Esophagus (tissue), 2 donors: ENCODE results near the gene LTF. TPM values are rescaled to one million over a fixed set of nuclear protein-coding genes. Genes with fewer than 3 reads are reported as not detected.

Experiments used
- H3K27ac ChIP-seq, 2 donors: one replicate each; pipeline ENCODE4 v1.5.1; 2013; ENCODE audit warnings: low read depth in 2 of 2, mild to moderate bottlenecking in 2 of 2, inconsistent platforms in 1 of 2, low read length in 1 of 2, moderate library complexity in 1 of 2
- H3K27me3 ChIP-seq, 2 donors: one replicate each; pipeline ENCODE4 v1.6.1; 2013; ENCODE audit warnings: low read length in 2 of 2, control low read depth in 1 of 2, mild to moderate bottlenecking in 1 of 2; ENCODE audit not compliant: insufficient read depth in 2 of 2, control insufficient read depth in 1 of 2
- H3K36me3 ChIP-seq, 2 donors: one replicate each; pipeline ENCODE4 v1.6.1; 2013; ENCODE audit warnings: low read length in 1 of 2; ENCODE audit not compliant: control insufficient read depth in 2 of 2, insufficient read depth in 2 of 2
- H3K4me1 ChIP-seq, 2 donors: one replicate each; pipeline ENCODE4 v1.6.1; 2013; ENCODE audit warnings: low read length in 1 of 2; ENCODE audit not compliant: control insufficient read depth in 2 of 2, insufficient read depth in 2 of 2
- H3K4me3 ChIP-seq, 2 donors: one replicate each; pipeline ENCODE4 v1.5.1; 2013; ENCODE audit warnings: low read length in 2 of 2, mild to moderate bottlenecking in 2 of 2, low read depth in 1 of 2, moderate library complexity in 1 of 2
- H3K9me3 ChIP-seq, 2 donors: one replicate each; pipeline ENCODE4 v1.6.1; 2013; ENCODE audit warnings: mild to moderate bottlenecking in 2 of 2, low read depth in 1 of 2, low read length in 1 of 2, moderate library complexity in 1 of 2; ENCODE audit not compliant: control insufficient read depth in 2 of 2, insufficient read depth in 1 of 2
- WGBS, 2 donors: extraction: QIAGEN DNeasy Blood & Tissue Kit; methylation state at CpG; one replicate each; pipeline ENCODE4 v1.1.7; 2013; 5-methylcytosine and 5-hydroxymethylcytosine counted together
- polyA plus RNA-seq, 2 donors: library from polyadenylated mRNA; stranded (reverse); fragments of 200-250 nt; gene quantifications; one replicate each; pipeline ENCODE4 v1.2.3, GENCODE V29; 2013
- donor health status: healthy with polysubstance abuse.
- donor health status: Bipolar disorder and iron deficiency.

Gene LTF
- polyA plus RNA-seq, 2 donors, result 0.98 to 2.3 TPM

- no peak overlapping the region for H3K4me3 ChIP-seq
- no peaks in the 10 kb centered on the region for H3K36me3 ChIP-seq
- WGBS, 2 donors, result 43 to 46% methylated on average over 3 of the region's 3 CpGs
- H3K27me3 ChIP-seq, result no peaks in the 10 kb centered on the region
- no peak overlapping the region for H3K27ac ChIP-seq
- H3K9me3 ChIP-seq, result no peaks in the 10 kb centered on the region
- peaks cover 0 to 3% of the 10 kb centered on the region in 2 donors for H3K4me1 ChIP-seq
These were observed 5.1 kb upstream of the LTF start for GRCh38 chr3:46469680-46470357.

DNA sequence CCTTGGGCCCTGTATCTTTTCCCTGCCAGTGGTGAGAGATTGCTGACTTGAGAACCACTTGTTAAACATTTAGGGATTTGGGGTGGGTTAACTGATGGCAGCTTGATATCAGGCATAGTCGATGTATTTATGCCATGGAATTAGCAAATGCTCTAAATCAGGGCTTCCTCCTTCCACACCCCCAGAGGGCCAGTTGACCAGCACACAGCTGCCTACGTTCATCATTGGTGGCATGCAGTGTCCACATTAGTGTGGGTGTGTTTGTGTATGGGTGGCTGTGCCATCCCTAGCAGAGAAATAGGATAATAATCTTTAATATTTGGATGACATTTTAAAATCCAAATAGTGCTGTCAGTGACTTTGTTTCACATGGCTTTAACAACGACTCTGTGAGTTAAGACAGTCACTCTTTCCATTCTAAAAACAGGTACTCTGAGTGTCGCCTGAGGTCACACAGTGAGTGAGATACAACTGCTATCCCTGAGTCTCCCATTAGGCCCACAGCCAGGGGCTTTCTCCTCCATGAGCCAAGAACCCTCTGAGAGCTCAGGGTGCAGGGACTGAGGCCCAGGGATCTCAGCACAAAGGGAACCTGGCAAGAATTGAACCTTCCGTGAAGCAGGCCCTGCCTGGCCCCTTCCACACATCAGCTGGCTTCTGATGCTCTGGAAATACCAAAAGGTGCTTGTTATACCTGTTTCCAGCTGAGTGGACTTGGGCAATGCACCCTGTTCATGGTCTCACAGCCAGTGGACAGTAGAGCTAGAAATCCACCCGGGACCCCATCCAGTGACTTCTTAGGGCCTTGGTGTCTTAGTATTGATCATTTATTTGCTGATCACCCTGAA is 4.3 kb upstream of the LTF start:
- no peak overlapping the region for H3K27ac ChIP-seq

DNA sequence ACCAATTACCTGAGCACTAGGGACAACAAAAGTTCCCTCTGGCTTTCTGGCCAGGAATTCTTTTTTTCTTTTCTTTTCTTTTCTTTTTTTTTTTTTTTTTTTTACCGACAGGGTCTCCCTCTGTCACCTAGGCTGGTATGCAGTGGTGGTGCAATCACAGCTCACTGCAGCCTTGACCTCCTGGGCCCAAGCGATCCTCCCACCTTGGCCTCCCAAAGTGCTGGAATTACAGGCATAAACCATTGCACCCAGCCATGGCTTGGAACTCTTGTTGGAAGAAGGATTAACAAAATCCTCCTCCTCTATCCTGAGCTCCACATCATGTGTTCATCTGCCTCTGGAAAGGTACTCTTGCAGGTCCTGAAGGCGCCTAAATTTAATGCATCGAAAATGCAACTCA is 2.9 kb upstream of the LTF start:
- no peak overlapping the region for H3K4me3 ChIP-seq
- no peaks in the 10 kb centered on the region for H3K9me3 ChIP-seq
- H3K27ac ChIP-seq, result no peak overlapping the region
- no peaks in the 10 kb centered on the region for H3K36me3 ChIP-seq
- WGBS, 2 donors, result 89 to 91% methylated on average over 4 of the region's 4 CpGs
- H3K4me1 ChIP-seq, result peaks cover 0 to 6% of the 10 kb centered on the region in 2 donors
- H3K27me3 ChIP-seq, result peaks cover 0 to under 1% of the 10 kb centered on the region in 2 donors

More for the DNA sequence above, 4.3 kb upstream of the LTF start:
- H3K36me3 ChIP-seq, result no peaks in the 10 kb centered on the region
- no peaks in the 10 kb centered on the region for H3K9me3 ChIP-seq
- H3K27me3 ChIP-seq, result no peaks in the 10 kb centered on the region
- H3K4me1 ChIP-seq, result peaks cover 0 to 6% of the 10 kb centered on the region in 2 donors
- WGBS, 2 donors, result 77 to 84% methylated on average over 6 of the region's 6 CpGs
- no peak overlapping the region for H3K4me3 ChIP-seq

DNA sequence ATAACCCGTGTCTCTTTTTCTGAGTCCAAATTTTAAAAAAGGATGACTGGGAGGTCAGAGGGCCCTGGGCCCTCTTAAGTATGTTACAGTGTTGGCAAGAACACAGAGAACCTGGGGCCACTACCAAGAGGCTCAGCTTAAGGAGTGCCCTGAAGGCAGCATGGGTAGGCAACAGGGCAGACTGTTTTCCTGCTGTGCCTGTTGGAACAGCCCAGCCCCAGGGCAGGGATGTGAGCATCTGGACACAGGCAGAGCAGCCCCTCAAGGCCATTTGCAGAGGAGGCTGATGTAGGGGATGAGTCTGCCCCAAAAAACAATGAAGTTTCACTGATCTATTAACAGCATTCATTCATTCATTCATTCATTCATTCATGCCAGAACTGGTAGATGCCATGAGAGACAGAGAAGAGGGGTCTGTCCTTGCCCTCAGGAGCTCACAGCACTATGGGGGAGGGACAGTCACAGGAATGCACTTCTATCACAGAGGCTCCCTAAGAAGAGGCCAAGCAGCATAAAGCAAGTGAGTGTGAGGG is 2.2 kb upstream of the LTF start:
- 54 to 71% methylated on average over 1 of the region's 1 CpG for WGBS, 2 donors
- H3K36me3 ChIP-seq, result no peaks in the 10 kb centered on the region
- H3K4me1 ChIP-seq, result peaks cover 0 to 6% of the 10 kb centered on the region in 2 donors
- no peaks in the 10 kb centered on the region for H3K9me3 ChIP-seq
- no peak overlapping the region for H3K27ac ChIP-seq
- no peak overlapping the region for H3K4me3 ChIP-seq
- peaks cover 0 to 4% of the 10 kb centered on the region in 2 donors for H3K27me3 ChIP-seq

GRCh38 chr3:46466273-46466672 is 1.6 kb upstream of the LTF start:
- H3K9me3 ChIP-seq, result no peaks in the 10 kb centered on the region
- H3K4me3 ChIP-seq, result no peak overlapping the region
- H3K36me3 ChIP-seq, result no peaks in the 10 kb centered on the region
- peaks cover 0 to 4% of the 10 kb centered on the region in 2 donors for H3K27me3 ChIP-seq
- H3K27ac ChIP-seq, result no peak overlapping the region
- H3K4me1 ChIP-seq, result peaks cover 0 to 6% of the 10 kb centered on the region in 2 donors

DNA sequence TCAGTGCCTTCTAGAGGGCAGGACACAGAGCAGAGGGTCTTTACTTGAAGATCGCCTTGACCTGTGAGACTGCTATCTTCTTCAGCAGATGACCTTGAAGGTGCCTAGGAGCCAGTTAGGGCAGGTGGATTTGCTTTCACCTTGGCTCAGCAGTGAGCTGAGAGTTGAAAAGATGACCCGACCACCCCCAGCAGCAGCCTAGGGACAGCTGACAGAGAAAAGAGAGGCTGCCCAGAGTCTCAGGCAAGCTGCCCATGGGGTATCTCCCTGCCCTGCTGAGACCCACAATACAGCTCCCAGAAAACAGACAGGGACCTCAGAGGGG is 453 bp upstream of the LTF start:
- H3K4me3 ChIP-seq, result no peak overlapping the region
- no peaks in the 10 kb centered on the region for H3K9me3 ChIP-seq
- no peak overlapping the region for H3K27ac ChIP-seq
- H3K27me3 ChIP-seq, result peaks cover 0 to 4% of the 10 kb centered on the region in 2 donors
- 53 to 62% methylated on average over 2 of the region's 2 CpGs for WGBS, 2 donors
- peaks cover 0 to 6% of the 10 kb centered on the region in 2 donors for H3K4me1 ChIP-seq
- no peaks in the 10 kb centered on the region for H3K36me3 ChIP-seq

DNA sequence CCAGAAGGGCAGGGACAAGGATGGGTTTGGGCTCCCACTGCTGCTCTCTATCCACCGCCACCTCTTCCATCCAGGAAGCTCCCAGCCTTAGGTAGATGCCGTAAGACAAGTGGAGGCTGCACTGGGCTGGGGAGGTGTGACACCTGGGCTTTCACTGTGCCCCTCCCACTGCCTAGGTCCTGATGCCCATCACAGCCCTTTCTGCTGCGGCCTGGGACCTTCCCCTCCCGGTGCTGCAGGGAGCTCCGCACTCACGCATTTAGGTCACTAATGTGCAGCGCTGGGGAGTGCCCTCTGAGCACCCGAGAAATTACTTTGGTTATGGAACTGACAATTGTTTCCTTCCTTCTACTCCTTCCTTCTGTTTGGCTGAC is 850 bp downstream of the LTF start:
- no peaks in the 10 kb centered on the region for H3K9me3 ChIP-seq
- H3K36me3 ChIP-seq, result no peaks in the 10 kb centered on the region
- H3K4me1 ChIP-seq, result peaks cover 0 to 6% of the 10 kb centered on the region in 2 donors
- H3K27ac ChIP-seq, result no peak overlapping the region
- no peak overlapping the region for H3K4me3 ChIP-seq
- WGBS, 2 donors, result 81 to 85% methylated on average over 8 of the region's 8 CpGs
- peaks cover 0 to 4% of the 10 kb centered on the region in 2 donors for H3K27me3 ChIP-seq

- Histone ChIP-seq H3K27me3 (peaks cover 0 to 4% of the 10 kb centered on the region in 2 donors), H3K36me3 (no peaks in the 10 kb centered on the region), H3K4me3 (no peak overlapping the region), H3K4me1 (peaks cover 0 to 6% of the 10 kb centered on the region in 2 donors), H3K9me3 (no peaks in the 10 kb centered on the region), H3K27ac (no peak overlapping the region)
- 57 to 67% methylated on average over 6 of the region's 6 CpGs for WGBS, 2 donors
These were observed 1.4 kb downstream of the LTF start for GRCh38 chr3:46463120-46463867.

DNA sequence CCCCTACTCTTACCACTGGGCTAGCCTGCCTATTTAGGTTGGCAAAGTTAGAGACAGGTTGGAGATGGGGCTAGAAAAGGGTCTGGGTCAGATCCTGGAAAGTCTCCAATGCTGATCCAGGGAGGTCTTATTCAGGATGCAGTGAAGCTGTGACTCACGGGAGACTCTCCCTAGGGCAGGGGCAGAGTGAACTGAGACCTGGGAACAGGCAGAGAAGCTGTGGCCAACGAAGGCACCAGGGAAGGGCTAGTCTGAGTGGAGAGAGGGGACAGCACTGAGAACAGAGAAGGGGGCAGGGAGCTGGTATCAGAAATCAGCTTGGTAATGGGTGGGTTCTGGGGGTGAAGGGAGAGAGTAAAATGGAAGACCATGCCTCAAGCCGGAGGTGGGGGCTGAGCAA is 2.2 kb downstream of the LTF start:
- H3K4me3 ChIP-seq, result no peak overlapping the region
- 65 to 74% methylated on average over 3 of the region's 3 CpGs for WGBS, 2 donors

More for the DNA sequence above, 2.2 kb downstream of the LTF start:
- Histone ChIP-seq H3K27ac (no peak overlapping the region), H3K9me3 (no peaks in the 10 kb centered on the region), H3K36me3 (no peaks in the 10 kb centered on the region), H3K4me1 (peaks cover 0 to 6% of the 10 kb centered on the region in 2 donors), H3K27me3 (peaks cover 0 to 4% of the 10 kb centered on the region in 2 donors)
